ENCODE results near the gene BPIFB2. TPM values are rescaled to one million over a fixed set of nuclear protein-coding genes. Genes with fewer than 3 reads are reported as not detected.
"Not testable (repeated sequence)": the region's sequence is repeated elsewhere in the genome, so short reads cannot be mapped to it uniquely, and the experiment has no call there.

Gene BPIFB2
- polyA plus RNA-seq, 1 experiment: not detected

DNA sequence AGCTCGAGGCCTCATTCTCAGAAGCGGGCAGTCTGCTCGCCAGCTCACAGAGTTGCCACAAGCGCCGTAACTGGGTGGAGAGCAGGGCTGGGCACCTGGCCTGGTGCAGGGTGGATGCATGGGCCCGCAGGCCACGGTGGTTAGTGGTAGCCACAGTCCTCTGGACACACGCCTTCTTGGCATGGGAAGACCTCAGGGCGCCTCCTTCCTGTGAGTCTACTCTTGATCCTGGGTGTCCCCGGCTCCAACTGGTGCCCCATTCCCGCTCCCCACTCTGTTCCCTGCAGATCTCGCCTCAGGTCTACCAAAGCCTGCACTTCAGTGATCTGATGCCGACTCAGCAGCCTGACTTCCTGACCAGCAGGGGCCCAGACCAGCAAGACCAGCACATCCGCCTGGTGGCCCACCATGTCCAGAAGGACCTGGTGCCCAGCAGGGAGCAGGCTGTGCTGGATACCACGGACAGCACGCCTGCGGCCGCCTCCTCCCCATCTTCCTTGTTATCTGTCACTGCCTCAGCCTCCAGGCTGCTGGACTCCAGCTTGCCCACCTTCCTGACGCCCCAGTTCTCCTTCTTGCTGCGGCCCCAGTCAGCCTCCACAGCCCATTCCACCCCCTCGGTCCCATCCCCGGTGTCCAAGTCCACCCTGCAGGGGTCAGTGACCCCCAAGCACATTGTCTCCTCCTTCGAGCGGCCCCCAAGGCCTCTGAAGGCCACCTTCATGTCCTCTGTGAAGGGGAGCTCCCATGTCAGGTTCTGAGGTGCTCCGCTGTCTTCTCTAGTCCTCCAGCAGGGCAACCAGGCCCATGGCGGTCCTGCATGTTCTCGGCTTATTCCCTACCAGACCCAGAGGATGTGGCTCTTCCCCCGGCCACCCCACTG is 46.4 kb upstream of the BPIFB2 start:
- ChIA-PET POLR2A (no interaction called here), CTCF (no interaction called here)
- H3K9me3 ChIP-seq (ENCODE audit: control insufficient read depth, insufficient read depth, low read length): no peaks in the 10 kb centered on the region
- no peak overlapping the region for H3K4me3 ChIP-seq (ENCODE audit: low read depth, low read length)
- H3K27ac ChIP-seq (ENCODE audit: low read depth, low read length): no peak overlapping the region
- peaks cover 16% of the 10 kb centered on the region for H3K27me3 ChIP-seq (ENCODE audit: control insufficient read depth, insufficient read depth, low read length)
- TF ChIP-seq, protein P1, sequence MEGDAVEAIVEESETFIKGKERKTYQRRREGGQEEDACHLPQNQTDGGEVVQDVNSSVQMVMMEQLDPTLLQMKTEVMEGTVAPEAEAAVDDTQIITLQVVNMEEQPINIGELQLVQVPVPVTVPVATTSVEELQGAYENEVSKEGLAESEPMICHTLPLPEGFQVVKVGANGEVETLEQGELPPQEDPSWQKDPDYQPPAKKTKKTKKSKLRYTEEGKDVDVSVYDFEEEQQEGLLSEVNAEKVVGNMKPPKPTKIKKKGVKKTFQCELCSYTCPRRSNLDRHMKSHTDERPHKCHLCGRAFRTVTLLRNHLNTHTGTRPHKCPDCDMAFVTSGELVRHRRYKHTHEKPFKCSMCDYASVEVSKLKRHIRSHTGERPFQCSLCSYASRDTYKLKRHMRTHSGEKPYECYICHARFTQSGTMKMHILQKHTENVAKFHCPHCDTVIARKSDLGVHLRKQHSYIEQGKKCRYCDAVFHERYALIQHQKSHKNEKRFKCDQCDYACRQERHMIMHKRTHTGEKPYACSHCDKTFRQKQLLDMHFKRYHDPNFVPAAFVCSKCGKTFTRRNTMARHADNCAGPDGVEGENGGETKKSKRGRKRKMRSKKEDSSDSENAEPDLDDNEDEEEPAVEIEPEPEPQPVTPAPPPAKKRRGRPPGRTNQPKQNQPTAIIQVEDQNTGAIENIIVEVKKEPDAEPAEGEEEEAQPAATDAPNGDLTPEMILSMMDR (IDR thresholded peaks at IDR 0.05; ENCODE audit: low read depth, low read length): no peak
- no peak for DNase-seq (ENCODE audit: low read depth, low spot score)

DNA sequence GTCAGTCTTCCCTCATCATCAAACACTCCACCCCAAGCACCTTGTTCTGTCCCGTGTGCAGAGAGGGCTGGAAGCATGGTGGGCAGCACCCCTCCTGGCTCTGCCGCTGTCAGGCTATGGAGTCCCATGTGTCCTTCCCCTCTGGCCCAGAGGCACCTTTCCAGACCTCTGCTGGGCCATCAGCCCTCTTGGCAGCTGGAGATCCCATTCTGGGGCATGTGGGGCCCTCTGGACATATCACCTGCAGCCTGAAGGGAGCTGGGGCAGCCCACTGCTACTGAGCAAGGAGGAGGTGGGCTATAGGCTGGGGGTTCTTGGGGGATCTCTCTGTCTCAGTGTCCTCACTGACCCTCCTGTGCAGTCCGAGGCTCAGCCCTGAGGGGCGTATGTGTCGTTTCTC is 45.5 kb upstream of the BPIFB2 start:
- TF ChIP-seq, protein P1 (IDR thresholded peaks at IDR 0.05; ENCODE audit: low read depth, low read length): no peak
- no peak overlapping the region for H3K27ac ChIP-seq (ENCODE audit: low read depth, low read length)
- POLR2A ChIA-PET: no interaction called here
- no peak for DNase-seq (ENCODE audit: low read depth, low spot score)
- no peak overlapping the region for H3K4me3 ChIP-seq (ENCODE audit: low read depth, low read length)
- CTCF ChIA-PET: no interaction called here
- no peaks in the 10 kb centered on the region for H3K9me3 ChIP-seq (ENCODE audit: control insufficient read depth, insufficient read depth, low read length)
- H3K27me3 ChIP-seq (ENCODE audit: control insufficient read depth, insufficient read depth, low read length): peaks cover 23% of the 10 kb centered on the region

DNA sequence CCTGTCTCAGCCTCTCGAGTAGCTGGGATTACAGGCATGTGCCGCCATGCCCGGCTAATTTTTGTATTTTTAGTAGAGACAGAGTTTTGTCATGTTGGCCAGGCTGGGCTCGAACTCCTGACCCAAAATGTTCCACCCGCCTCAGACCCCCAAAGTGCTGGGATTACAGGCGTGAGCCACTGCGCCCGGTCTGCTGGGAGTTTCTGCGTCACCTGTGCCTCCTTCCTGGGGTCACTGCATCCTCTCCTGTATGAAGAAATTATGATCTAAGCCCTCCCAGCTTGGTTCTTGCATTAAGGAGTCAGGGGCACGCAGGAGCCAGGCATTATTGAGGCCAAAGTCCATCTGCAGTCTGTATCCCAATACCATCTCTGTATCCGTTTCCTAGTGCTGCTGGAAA is 44.9 kb upstream of the BPIFB2 start:
- CTCF ChIA-PET; DNase-seq (ENCODE audit: low read depth, low spot score); H3K27ac ChIP-seq (ENCODE audit: low read depth, low read length); POLR2A ChIA-PET; H3K4me3 ChIP-seq (ENCODE audit: low read depth, low read length); H3K9me3 ChIP-seq (ENCODE audit: control insufficient read depth, insufficient read depth, low read length): not testable (repeated sequence)
- H3K27me3 ChIP-seq (ENCODE audit: control insufficient read depth, insufficient read depth, low read length): peaks cover 23% of the 10 kb centered on the region

DNA sequence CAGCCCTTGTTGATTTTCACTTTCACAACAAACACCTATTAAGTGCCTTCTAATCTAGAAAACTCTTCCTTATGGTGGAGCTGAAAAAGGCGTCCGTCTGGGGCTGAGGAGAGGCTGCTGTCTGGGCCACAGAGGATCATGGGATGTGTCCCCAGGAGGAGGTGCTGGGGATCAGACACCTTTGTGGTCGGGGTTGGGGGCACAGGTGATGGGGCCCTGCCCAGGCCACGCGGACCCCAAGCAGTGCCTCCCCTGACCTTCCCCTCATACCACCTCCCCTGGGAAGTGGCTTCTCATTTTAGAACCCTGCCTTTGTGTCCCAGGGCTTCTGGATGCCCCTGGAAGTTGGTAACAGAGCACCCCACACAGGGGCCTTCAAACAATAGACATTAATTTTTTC is 44.3 kb upstream of the BPIFB2 start:
- no peaks in the 10 kb centered on the region for H3K9me3 ChIP-seq (ENCODE audit: control insufficient read depth, insufficient read depth, low read length)
- no peak overlapping the region for H3K27ac ChIP-seq (ENCODE audit: low read depth, low read length)
- no peak for DNase-seq (ENCODE audit: low read depth, low spot score)
- ChIA-PET POLR2A (no interaction called here), CTCF (no interaction called here)
- peaks cover 23% of the 10 kb centered on the region for H3K27me3 ChIP-seq (ENCODE audit: control insufficient read depth, insufficient read depth, low read length)
- TF ChIP-seq, protein P1 (IDR thresholded peaks at IDR 0.05; ENCODE audit: low read depth, low read length): no peak
- no peak overlapping the region for H3K4me3 ChIP-seq (ENCODE audit: low read depth, low read length)

DNA sequence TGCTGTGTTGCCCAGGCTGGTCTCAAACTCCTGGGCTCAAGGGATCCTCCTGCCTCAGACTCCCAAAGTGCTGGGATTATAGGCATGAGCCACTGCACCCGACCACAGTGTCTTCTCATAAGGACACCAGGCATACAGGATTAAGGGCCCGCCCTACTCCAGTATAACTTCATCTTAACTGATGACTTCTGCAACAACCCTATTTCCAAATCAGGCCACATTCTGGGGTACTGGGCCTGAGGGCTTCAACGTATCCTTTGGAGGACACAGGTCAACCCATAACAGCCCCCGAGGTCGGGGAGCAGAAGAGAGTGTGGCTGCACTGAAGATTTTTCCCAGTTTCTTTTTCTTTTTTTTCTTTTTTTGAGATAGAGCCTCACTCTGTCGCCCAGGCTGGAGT is 42.9 kb upstream of the BPIFB2 start:
- H3K27ac ChIP-seq (ENCODE audit: low read depth, low read length): no peak overlapping the region
- no peak overlapping the region for H3K4me3 ChIP-seq (ENCODE audit: low read depth, low read length)
- no peaks in the 10 kb centered on the region for H3K9me3 ChIP-seq (ENCODE audit: control insufficient read depth, insufficient read depth, low read length)
- ChIA-PET CTCF (no interaction called here), POLR2A (no interaction called here)
- DNase-seq (ENCODE audit: low read depth, low spot score): no peak
- peaks cover 21% of the 10 kb centered on the region for H3K27me3 ChIP-seq (ENCODE audit: control insufficient read depth, insufficient read depth, low read length)
- TF ChIP-seq, protein P1 (IDR thresholded peaks at IDR 0.05; ENCODE audit: low read depth, low read length): no peak
